Pancreas (tissue), 10 donors: ENCODE results near the gene FBXO7. TPM values are rescaled to one million over a fixed set of nuclear protein-coding genes. Genes with fewer than 3 reads are reported as not detected.

Experiments
- ATAC-seq, 4 donors: fragments of 200-7000 bp; cut with Tn5 transposase; one replicate each; pipeline versions ENCODE4 v1.8.0 to v1.9.1; 2020; ENCODE audit warnings: mild to moderate bottlenecking in 4 of 4, moderate library complexity in 4 of 4
- DNase-seq, 6 donors: peaks; one replicate each; pipeline ENCODE4 v3.0.0-alpha.2; 2020
- FAIRE-seq: peaks from 2 replicates; lab custom pipeline; 2012; peaks lifted over from hg19 to GRCh38; lab: Jason Lieb, UNC
- H3K27ac ChIP-seq, 4 donors: fragments of 200-600 bp; sonication (generic); 1 replicate in 3 of 4; 2 replicates in 1 of 4; pipeline versions ENCODE4 v1.5.0 to v1.8.0; 2020
- H3K27me3 ChIP-seq, 4 donors: fragments of 200-600 bp; one replicate each; pipeline ENCODE4 v1.8.0; 2021
- H3K36me3 ChIP-seq, 3 donors: fragments of 200-600 bp; sonication (generic) in 1 of 3; one replicate each; pipeline versions ENCODE4 v1.5.0 to v1.8.0; 2020 to 2021
- H3K4me1 ChIP-seq, 3 donors: fragments of 200-600 bp; one replicate each; pipeline ENCODE4 v1.8.0; 2021
- H3K4me3 ChIP-seq, 4 donors: fragments of 200-600 bp; sonication (generic) in 2 of 4; one replicate each; pipeline versions ENCODE4 v1.5.0 to v1.8.0; 2020 to 2021
- H3K9me3 ChIP-seq, 4 donors: fragments of 200-600 bp; one replicate each; pipeline ENCODE4 v1.8.0; 2021
- WGBS, 2 donors: extraction: QIAGEN DNeasy Blood & Tissue Kit; methylation state at CpG; one replicate each; pipeline ENCODE4 v1.1.7; 2013; 5-methylcytosine and 5-hydroxymethylcytosine counted together
- intact Hi-C, 3 donors: fragments of 100-400 bp; cut with DNase I; formaldehyde crosslinking; loops; one replicate each; pipeline versions ENCODE4 v1.11.1 to v1.14.2; 2022
- polyA plus RNA-seq, 2 donors: library from polyadenylated mRNA; stranded (reverse); fragments of 200-250 nt; gene quantifications; one replicate each; pipeline ENCODE4 v1.2.3, GENCODE V29; 2013
- total RNA-seq, 6 donors: library from RNA; stranded (reverse); fragmentation: NEBNext Ultra II Directional in 4 of 6; extraction: Animal tissue kit (Norgen Biotek cat#: 25700) in 4 of 6; gene quantifications; one replicate each; pipeline versions ENCODE4 v1.2.1 to v1.2.4, GENCODE V29; 2021 to 2023
- TF ChIP-seq, protein P1 (sequence below), 4 donors: fragments of 200-600 bp; sonication (generic) in 3 of 4; IDR thresholded peaks; one replicate each; pipeline versions ENCODE4 v1.5.0 to v1.8.0; 2021; ENCODE audit warnings: antibody characterized with exemption in 4 of 4
- donor health status: healthy with polysubstance abuse.
- donor health status: DM: no; HTN: no; CAD: no; lungs with moderate emphysema.
- donor health status: DM: no; HTN: no; CAD: no.
- donor health status: control.
- donor health status: control.
- donor health status: Bipolar disorder and iron deficiency.
- donor health status: DM: yes; HTN: yes; CAD: no.
- donor health status: DM: no; HTN: no; CAD: no.
- donor health status: DM: no; HTN: no; CAD: no.
- donor health status: DM: yes; HTN: yes; CAD: no.

The FBXO7 gene
- total and polyA plus RNA-seq, 8 donors, result 22.5 to 57.0 (median 28.7) TPM

DNA sequence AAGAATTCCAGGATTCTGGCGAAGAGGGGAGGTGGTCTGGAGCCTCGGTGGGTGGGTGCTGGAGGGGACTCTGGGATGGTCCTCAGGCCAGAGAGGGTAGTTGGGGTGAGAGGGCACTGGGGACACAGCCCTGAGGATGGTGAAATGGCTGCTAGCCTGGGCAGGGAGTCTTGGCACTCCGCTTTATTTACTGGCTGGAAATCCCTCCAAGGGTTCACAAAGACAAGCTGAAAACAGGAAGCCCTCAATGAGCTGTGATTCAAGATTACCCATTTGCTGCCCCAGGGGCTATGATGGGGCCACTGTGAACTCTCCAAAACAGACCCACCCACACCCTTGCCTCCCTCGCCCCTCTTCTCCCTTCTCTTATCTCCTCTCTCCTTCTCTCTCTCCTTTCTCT is 71.9 kb downstream of the FBXO7 start:
- ATAC-seq (no peak), FAIRE-seq (no peak), DNase-seq (no peak)
- intact Hi-C loops, result no loop called here
- Histone ChIP-seq H3K9me3 (no peaks in the 10 kb centered on the region), H3K36me3 (no peaks in the 10 kb centered on the region), H3K4me1 (no peaks in the 10 kb centered on the region), H3K27ac (no peak overlapping the region), H3K27me3 (peaks cover 0 to 5% (median 0%) of the 10 kb centered on the region in 4 donors), H3K4me3 (no peak overlapping the region)
- WGBS, 2 donors, result 52 to 65% methylated on average over 4 of the region's 4 CpGs
- TF ChIP-seq, protein P1, sequence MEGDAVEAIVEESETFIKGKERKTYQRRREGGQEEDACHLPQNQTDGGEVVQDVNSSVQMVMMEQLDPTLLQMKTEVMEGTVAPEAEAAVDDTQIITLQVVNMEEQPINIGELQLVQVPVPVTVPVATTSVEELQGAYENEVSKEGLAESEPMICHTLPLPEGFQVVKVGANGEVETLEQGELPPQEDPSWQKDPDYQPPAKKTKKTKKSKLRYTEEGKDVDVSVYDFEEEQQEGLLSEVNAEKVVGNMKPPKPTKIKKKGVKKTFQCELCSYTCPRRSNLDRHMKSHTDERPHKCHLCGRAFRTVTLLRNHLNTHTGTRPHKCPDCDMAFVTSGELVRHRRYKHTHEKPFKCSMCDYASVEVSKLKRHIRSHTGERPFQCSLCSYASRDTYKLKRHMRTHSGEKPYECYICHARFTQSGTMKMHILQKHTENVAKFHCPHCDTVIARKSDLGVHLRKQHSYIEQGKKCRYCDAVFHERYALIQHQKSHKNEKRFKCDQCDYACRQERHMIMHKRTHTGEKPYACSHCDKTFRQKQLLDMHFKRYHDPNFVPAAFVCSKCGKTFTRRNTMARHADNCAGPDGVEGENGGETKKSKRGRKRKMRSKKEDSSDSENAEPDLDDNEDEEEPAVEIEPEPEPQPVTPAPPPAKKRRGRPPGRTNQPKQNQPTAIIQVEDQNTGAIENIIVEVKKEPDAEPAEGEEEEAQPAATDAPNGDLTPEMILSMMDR (IDR thresholded peaks at IDR 0.05), result no peak

DNA sequence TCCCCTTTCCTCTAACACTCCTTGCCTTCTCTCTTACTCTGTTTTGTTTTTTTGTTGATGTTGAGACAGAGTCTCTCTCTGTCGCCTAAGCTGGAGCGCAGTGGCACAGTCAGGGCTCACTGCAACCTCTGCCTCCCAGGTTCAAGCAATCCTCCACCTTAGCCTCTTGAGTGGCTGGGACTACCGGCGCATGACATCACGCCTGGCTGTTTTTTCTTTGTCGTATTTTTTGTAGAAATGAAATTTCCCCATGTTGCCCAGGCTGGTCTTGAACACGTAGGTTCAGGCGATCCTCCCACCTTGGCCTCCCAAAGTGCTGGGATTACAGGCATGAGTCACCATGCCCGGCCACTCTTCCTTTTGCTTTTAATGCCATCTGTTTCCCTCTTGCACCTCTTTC is 72.3 kb downstream of the FBXO7 start:
- 66 to 74% methylated on average over 8 to 9 of the region's 9 CpGs for WGBS, 2 donors
- FAIRE-seq, result no peak
- H3K4me1 ChIP-seq, result no peaks in the 10 kb centered on the region
- H3K36me3 ChIP-seq, result no peaks in the 10 kb centered on the region
- no peak for DNase-seq
- H3K9me3 ChIP-seq, result no peaks in the 10 kb centered on the region
- TF ChIP-seq, protein P1 (IDR thresholded peaks at IDR 0.05), result no peak
- peaks cover 0 to 5% (median 0%) of the 10 kb centered on the region in 4 donors for H3K27me3 ChIP-seq
- no peak overlapping the region for H3K4me3 ChIP-seq
- H3K27ac ChIP-seq, result no peak overlapping the region
- no peak for ATAC-seq
- intact Hi-C loops, result no loop called here

DNA sequence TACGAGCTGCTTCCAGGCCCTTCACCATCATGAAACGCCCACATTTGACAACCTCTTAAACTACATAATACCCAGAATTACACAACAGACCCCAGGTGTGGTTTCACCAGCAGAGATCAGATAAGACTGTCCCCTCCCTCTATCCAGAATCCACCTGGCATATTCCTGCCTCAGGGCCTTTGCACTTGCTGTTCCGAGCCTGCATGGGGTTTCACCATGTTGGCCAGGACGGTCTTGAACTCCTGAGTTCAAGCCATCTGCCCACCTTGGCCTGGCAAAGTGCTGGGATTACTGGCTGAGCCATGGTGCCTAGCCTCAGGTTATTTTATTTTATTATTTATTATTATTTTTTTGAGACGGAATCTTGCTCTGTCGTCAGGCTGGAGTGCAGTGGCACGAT is 73.4 kb downstream of the FBXO7 start:
- H3K27me3 ChIP-seq, result peaks cover 0 to 5% (median 0%) of the 10 kb centered on the region in 4 donors
- no peaks in the 10 kb centered on the region for H3K36me3 ChIP-seq
- no peak overlapping the region for H3K27ac ChIP-seq
- no peak for FAIRE-seq
- no peaks in the 10 kb centered on the region for H3K4me1 ChIP-seq
- H3K9me3 ChIP-seq, result no peaks in the 10 kb centered on the region
- ATAC-seq, result no peak
- intact Hi-C loops, result no loop called here
- H3K4me3 ChIP-seq, result no peak overlapping the region
- WGBS, 2 donors, result 69 to 75% methylated on average over 7 of the region's 7 CpGs
- TF ChIP-seq, protein P1 (IDR thresholded peaks at IDR 0.05), result no peak
- no peak for DNase-seq

Other genes starting within 250 kb of the FBXO7 start
- under 1 TPM; 0.12 to 0.69 (median 0.22) TPM for gene SLC5A4, start 219.5 kb upstream of the FBXO7 start, total RNA-seq
- gene SLC5A4, start 219.5 kb upstream of the FBXO7 start, polyA plus RNA-seq, result under 1 TPM; 0.19 to 0.56 TPM
- gene RFPL3, start 116.9 kb upstream of the FBXO7 start, total RNA-seq, result not detected
- gene RFPL3, start 116.9 kb upstream of the FBXO7 start, polyA plus RNA-seq, result under 1 TPM in 1 of 2 donors, not detected in 1; 0.21 TPM
- 10 to 100 TPM; 24.7 to 34.3 (median 30.6) TPM for gene RTCB, start 62.6 kb upstream of the FBXO7 start, total RNA-seq
- gene RTCB, start 62.6 kb upstream of the FBXO7 start, polyA plus RNA-seq, result 10 to 100 TPM; 15.1 to 42.6 TPM
- gene BPIFC, start 10.4 kb upstream of the FBXO7 start, total RNA-seq, result under 1 TPM in 1 of 6 donors, not detected in 5; 0.09 TPM
- gene BPIFC, start 10.4 kb upstream of the FBXO7 start, polyA plus RNA-seq, result under 1 TPM in 1 of 2 donors, not detected in 1; 0.09 TPM